ENCODE results near the gene CCDC180.

Gene CCDC180

DNA sequence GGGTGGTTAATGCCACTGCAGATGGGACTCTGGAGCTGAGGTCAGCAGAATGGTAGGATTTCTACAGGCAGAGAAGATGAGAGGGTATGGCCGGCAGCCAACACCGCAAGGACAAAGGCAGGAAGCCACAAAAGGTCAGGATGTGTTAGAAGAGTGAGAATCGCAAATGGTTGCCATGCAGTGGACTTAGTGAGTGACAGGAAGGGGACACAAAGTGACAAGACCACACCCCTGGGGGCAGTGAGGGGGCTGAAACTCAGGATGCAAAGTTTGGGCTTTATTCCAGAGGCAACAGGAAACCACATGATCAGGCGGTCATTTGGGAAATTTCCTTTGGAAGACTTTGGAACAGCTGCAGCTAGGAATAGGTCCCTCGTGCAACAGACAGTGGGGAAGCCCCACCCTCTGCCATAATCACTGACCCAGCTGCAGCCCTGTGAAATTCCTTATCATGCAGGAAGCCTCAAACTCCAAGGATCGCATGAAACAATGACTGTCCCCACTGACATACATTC is 14.2 kb upstream of the CCDC180 start:
- Histone ChIP-seq H3K27me3 (ENCODE audit: control insufficient read depth, insufficient read depth, low read length) (no peaks in the 10 kb centered on the region), H3K9ac (ENCODE audit: low read depth, low read length) (no peak overlapping the region), H3K9me3 (ENCODE audit: control insufficient read depth, insufficient read depth, low read length) (no peaks in the 10 kb centered on the region), H3K27ac (ENCODE audit: low read depth, low read length) (no peak overlapping the region), H3K36me3 (ENCODE audit: control insufficient read depth, insufficient read depth, low read length) (peaks cover 33% of the 10 kb centered on the region), H3K4me1 (ENCODE audit: control insufficient read depth, insufficient read depth, low read length) (no peaks in the 10 kb centered on the region; the same call in 1 of the 2 replicates), H3K4me3 (ENCODE audit: low read depth, low read length) (no peak overlapping the region)

DNA sequence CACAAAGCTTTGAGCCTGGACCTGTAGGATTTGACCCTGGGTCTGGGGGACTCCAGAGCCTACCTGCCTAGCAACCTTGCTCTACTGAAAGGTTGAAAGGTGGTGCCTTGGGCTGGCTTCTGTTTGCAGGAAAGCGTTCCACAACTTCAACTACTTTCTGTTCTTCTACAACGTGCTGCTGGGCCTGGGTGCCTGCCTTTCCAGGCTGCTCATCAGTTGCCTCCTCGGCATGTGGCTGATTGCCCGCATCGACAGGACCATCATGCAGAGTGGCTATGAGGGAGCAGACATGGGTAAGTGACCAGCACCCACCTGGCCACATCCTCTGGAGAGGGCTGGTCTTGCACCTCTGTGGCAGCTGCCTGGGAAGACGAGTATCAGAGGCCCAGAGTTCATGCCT is 13.6 kb upstream of the CCDC180 start:
- no peak overlapping the region for H3K4me3 ChIP-seq (ENCODE audit: low read depth, low read length)
- no peaks in the 10 kb centered on the region; the same call in 1 of the 2 replicates for H3K4me1 ChIP-seq (ENCODE audit: control insufficient read depth, insufficient read depth, low read length)
- H3K27me3 ChIP-seq (ENCODE audit: control insufficient read depth, insufficient read depth, low read length) = no peaks in the 10 kb centered on the region
- H3K36me3 ChIP-seq (ENCODE audit: control insufficient read depth, insufficient read depth, low read length) = peaks cover 28% of the 10 kb centered on the region
- no peak overlapping the region for H3K27ac ChIP-seq (ENCODE audit: low read depth, low read length)
- no peak overlapping the region for H3K9ac ChIP-seq (ENCODE audit: low read depth, low read length)
- no peaks in the 10 kb centered on the region for H3K9me3 ChIP-seq (ENCODE audit: control insufficient read depth, insufficient read depth, low read length)

DNA sequence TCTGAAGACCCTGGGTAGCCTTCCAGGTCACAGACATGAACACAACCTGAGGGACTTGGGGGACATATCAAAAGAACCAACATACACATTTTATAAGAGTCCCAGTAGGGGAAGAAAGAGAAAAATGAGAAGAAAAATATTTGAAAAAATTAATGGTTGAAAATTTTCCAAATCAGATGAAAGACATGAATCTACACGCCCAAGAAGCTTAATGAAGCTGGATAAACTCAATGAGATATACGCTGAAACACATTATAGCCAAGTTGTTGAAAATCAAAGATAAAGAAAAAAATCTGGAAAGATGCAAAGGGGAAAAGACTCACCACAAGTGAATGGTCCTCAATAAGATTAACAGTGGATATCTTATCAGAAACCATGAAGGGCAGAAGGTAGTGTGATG is 9.6 kb upstream of the CCDC180 start:
- H3K36me3 ChIP-seq (ENCODE audit: control insufficient read depth, insufficient read depth, low read length) = no peaks in the 10 kb centered on the region
- no peak overlapping the region for H3K27ac ChIP-seq (ENCODE audit: low read depth, low read length)

DNA sequence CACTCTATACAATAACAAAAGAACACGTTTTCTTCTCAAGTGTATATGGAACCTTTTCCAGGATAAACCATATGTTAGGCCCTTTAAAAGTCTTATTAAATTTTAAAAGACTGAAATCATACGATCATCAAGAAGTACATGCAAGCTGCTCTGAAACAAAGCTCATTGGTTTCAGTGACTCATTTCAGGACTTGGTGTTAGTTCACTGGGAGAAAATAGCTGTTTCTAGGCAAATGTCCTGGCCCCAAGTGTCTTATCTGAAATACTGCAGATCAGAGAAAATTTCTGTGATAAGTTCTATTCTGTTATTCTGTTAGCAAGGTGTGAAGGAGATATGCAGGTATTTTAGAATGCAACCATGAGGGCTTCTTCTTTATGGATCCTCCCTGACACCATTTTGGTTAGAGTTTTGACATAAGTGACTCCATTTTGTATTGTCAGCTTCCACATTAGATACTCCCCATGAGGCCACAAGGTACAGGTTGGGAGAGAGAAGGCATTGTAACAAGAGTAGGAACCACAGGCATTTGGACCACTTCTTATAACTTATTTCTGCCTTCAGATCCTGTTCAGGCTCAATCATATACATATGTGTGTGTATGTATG is 7.5 kb upstream of the CCDC180 start:
- no peaks in the 10 kb centered on the region; the same call in 1 of the 2 replicates for H3K4me1 ChIP-seq (ENCODE audit: control insufficient read depth, insufficient read depth, low read length)
- H3K27ac ChIP-seq (ENCODE audit: low read depth, low read length) = no peak overlapping the region
- no peaks in the 10 kb centered on the region; the same call in 1 of the 2 replicates for H3K9me3 ChIP-seq (ENCODE audit: control insufficient read depth, insufficient read depth, low read length)
- no peaks in the 10 kb centered on the region for H3K27me3 ChIP-seq (ENCODE audit: control insufficient read depth, insufficient read depth, low read length)
- H3K4me3 ChIP-seq (ENCODE audit: low read depth, low read length) = no peak overlapping the region
- no peaks in the 10 kb centered on the region for H3K36me3 ChIP-seq (ENCODE audit: control insufficient read depth, insufficient read depth, low read length)
- no peak overlapping the region for H3K9ac ChIP-seq (ENCODE audit: low read depth, low read length)

More for the DNA sequence above, 9.6 kb upstream of the CCDC180 start:
- Histone ChIP-seq H3K4me3 (ENCODE audit: low read depth, low read length) (no peak overlapping the region), H3K4me1 (ENCODE audit: control insufficient read depth, insufficient read depth, low read length) (no peaks in the 10 kb centered on the region; the same call in 1 of the 2 replicates), H3K9ac (ENCODE audit: low read depth, low read length) (no peak overlapping the region), H3K9me3 (ENCODE audit: control insufficient read depth, insufficient read depth, low read length) (no peaks in the 10 kb centered on the region), H3K27me3 (ENCODE audit: control insufficient read depth, insufficient read depth, low read length) (no peaks in the 10 kb centered on the region)

DNA sequence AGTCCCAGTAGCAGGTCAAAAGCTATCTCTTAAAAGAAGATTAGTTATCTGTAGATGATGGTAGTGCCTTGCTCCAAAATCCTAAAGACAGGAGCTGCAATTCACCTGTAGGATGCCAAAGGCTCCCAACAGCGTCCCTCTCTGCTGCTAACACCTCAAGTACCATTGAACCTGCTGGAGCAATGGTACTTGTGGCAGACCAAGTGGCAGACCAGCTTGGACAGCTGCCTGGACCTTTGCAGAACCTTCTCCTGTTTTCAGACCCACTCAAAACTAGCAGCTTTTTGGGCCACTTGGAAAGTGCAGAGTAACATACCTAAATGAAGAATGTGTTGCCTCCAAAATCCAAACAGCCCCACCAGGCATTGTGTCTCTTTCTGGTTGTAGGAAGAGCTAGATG is 6.9 kb upstream of the CCDC180 start:
- H3K4me1 ChIP-seq (ENCODE audit: control insufficient read depth, insufficient read depth, low read length) = no peaks in the 10 kb centered on the region; the same call in 1 of the 2 replicates
- H3K4me3 ChIP-seq (ENCODE audit: low read depth, low read length) = no peak overlapping the region
- no peak overlapping the region for H3K27ac ChIP-seq (ENCODE audit: low read depth, low read length)
- H3K36me3 ChIP-seq (ENCODE audit: control insufficient read depth, insufficient read depth, low read length) = no peaks in the 10 kb centered on the region
- H3K9me3 ChIP-seq (ENCODE audit: control insufficient read depth, insufficient read depth, low read length) = no peaks in the 10 kb centered on the region; the same call in 1 of the 2 replicates
- H3K9ac ChIP-seq (ENCODE audit: low read depth, low read length) = no peak overlapping the region
- H3K27me3 ChIP-seq (ENCODE audit: control insufficient read depth, insufficient read depth, low read length) = no peaks in the 10 kb centered on the region

DNA sequence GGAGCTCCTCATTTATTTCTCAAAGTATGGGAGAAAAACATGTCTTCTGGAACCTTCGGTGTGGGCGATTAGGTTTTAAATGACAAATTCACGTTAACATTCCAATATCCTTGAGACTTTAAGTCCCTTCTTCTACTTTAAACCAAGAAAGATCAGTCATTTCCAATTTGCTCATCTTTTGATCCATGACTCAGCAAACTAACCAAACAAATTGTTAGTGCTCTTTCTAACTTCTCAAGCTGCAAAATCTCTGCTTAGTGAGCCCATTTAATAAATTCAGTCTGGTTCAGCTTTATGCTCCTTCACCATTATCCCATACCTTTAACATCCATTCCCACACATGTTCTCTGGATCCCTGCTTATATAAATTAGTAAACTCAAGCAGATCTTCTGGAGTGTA is 5.5 kb upstream of the CCDC180 start:
- no peaks in the 10 kb centered on the region for H3K36me3 ChIP-seq (ENCODE audit: control insufficient read depth, insufficient read depth, low read length)
- H3K4me3 ChIP-seq (ENCODE audit: low read depth, low read length) = no peak overlapping the region
- no peak overlapping the region for H3K27ac ChIP-seq (ENCODE audit: low read depth, low read length)
- H3K27me3 ChIP-seq (ENCODE audit: control insufficient read depth, insufficient read depth, low read length) = no peaks in the 10 kb centered on the region
- H3K4me1 ChIP-seq (ENCODE audit: control insufficient read depth, insufficient read depth, low read length) = peaks cover 7% of the 10 kb centered on the region
- H3K9ac ChIP-seq (ENCODE audit: low read depth, low read length) = no peak overlapping the region
- no peaks in the 10 kb centered on the region; the same call in 1 of the 2 replicates for H3K9me3 ChIP-seq (ENCODE audit: control insufficient read depth, insufficient read depth, low read length)

DNA sequence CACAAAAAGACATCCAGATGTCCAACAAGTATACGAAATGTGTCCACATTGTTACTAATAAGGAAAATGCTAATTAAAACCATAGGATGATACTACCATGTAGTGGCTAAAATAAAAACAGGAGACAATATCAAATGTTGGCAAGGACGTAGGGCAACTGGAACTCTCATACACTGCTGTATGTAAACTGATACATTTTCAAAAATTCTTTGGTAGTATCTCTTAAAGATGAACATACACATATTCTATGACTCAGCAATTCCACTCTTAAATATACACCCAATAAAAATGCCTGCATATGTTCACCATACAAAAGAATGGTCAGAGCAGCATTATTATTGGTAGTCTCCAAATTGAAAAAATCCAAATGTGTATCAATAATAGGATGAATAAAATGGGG is 2.9 kb upstream of the CCDC180 start:
- Histone ChIP-seq H3K9ac (ENCODE audit: low read depth, low read length) (no peak overlapping the region), H3K27ac (ENCODE audit: low read depth, low read length) (no peak overlapping the region), H3K4me1 (ENCODE audit: control insufficient read depth, insufficient read depth, low read length) (peaks cover 7% of the 10 kb centered on the region), H3K36me3 (ENCODE audit: control insufficient read depth, insufficient read depth, low read length) (no peaks in the 10 kb centered on the region), H3K27me3 (ENCODE audit: control insufficient read depth, insufficient read depth, low read length) (no peaks in the 10 kb centered on the region; the same call in 1 of the 2 replicates), H3K9me3 (ENCODE audit: control insufficient read depth, insufficient read depth, low read length) (no peaks in the 10 kb centered on the region; the same call in 1 of the 2 replicates), H3K4me3 (ENCODE audit: low read depth, low read length) (no peak overlapping the region)

DNA sequence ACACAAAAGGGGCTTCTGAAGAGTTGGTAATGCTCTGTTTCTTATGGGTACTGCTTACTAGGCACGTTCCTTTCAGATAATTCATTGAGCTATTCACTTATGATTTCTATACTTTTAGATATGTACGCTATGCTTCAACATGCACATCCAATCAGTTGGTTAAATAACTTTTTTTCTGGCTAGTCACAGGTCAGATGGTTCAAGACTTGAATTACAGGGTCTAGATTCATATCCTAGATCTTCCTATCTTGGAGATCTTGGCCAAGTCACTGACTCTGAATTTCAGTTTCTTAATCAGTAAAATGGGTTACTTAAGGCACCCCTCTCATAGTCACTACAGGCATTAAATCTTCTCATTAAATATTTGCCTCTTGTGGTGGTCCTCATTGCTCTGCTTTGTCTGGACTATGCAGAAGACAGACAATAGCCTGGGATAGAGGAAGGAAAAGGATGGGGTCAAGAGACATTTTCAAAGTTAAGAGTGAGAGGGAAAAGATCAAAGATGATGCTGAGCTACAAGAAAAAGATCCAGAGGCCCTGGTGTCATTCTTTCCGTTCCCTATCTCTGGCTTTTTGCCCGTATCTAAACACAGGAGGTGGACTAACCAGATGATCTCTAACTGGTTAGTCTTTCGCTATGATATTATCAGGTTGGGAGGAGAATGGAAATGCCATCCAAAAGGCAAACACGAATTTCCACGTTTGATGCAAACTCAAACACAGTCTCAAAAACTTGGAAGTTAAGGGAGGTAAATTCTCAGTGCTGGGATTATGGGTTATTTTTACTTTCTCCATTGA is 1.8 kb upstream of the CCDC180 start:
- H3K27me3 ChIP-seq (ENCODE audit: control insufficient read depth, insufficient read depth, low read length) = no peaks in the 10 kb centered on the region; the same call in 1 of the 2 replicates
- peaks cover 7% of the 10 kb centered on the region for H3K4me1 ChIP-seq (ENCODE audit: control insufficient read depth, insufficient read depth, low read length)
- H3K9me3 ChIP-seq (ENCODE audit: control insufficient read depth, insufficient read depth, low read length) = no peaks in the 10 kb centered on the region; the same call in 1 of the 2 replicates
- no peaks in the 10 kb centered on the region for H3K36me3 ChIP-seq (ENCODE audit: control insufficient read depth, insufficient read depth, low read length)
- no peak overlapping the region for H3K9ac ChIP-seq (ENCODE audit: low read depth, low read length)
- H3K4me3 ChIP-seq (ENCODE audit: low read depth, low read length) = no peak overlapping the region
- H3K27ac ChIP-seq (ENCODE audit: low read depth, low read length) = no peak overlapping the region

DNA sequence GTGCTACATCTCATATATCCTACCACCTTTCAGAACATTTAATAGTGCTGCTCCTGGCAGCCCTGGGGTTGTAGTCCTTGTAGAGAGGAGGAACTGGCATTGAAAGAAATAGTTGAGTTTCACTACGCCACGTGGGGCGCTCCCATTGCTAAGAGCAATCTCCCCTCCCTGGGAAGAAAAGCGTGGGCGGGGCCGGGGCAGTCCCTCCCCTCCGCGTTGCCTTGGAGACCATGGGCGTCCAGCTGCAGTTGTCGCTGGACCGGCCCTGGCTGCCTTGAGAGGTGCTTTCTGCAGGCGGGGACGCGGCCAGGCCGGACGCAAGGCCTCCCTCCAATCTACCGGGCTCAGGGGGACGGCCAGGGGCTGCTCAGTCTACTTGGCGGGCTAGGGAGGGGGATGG is 368 bp upstream of the CCDC180 start:
- H3K4me3 ChIP-seq (ENCODE audit: low read depth, low read length) = peak overlapping the region; percentile 53
- H3K36me3 ChIP-seq (ENCODE audit: control insufficient read depth, insufficient read depth, low read length) = no peaks in the 10 kb centered on the region
- peak overlapping the region; percentile 42 for H3K27ac ChIP-seq (ENCODE audit: low read depth, low read length)
- H3K4me1 ChIP-seq (ENCODE audit: control insufficient read depth, insufficient read depth, low read length) = peaks cover 7% of the 10 kb centered on the region
- H3K9ac ChIP-seq (ENCODE audit: low read depth, low read length) = no peak overlapping the region; the same call in 1 of the 2 replicates
- H3K27me3 ChIP-seq (ENCODE audit: control insufficient read depth, insufficient read depth, low read length) = no peaks in the 10 kb centered on the region; the same call in 1 of the 2 replicates
- no peaks in the 10 kb centered on the region; the same call in 1 of the 2 replicates for H3K9me3 ChIP-seq (ENCODE audit: control insufficient read depth, insufficient read depth, low read length)

DNA sequence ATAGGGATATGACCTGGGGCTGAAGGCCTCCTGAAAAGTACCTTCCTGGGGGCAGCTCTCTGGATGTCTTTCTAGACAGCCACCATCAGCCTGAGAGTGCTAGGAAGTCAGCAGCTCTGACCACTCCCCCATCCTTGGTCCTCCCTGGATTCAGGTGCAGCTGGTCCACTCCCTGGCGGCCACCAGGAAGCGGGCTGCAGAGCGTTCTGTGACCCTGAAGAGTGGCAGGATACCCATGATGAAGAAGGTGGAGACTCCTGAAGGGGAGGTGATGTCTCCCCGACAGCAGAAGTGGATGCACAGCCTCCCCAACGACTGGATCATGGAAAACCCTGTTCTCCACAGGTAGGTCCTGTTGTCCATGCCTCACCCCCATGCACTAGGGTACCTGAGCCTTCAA is 1.8 kb downstream of the CCDC180 start:
- no peaks in the 10 kb centered on the region; the same call in 1 of the 2 replicates for H3K9me3 ChIP-seq (ENCODE audit: control insufficient read depth, insufficient read depth, low read length)
- H3K36me3 ChIP-seq (ENCODE audit: control insufficient read depth, insufficient read depth, low read length) = no peaks in the 10 kb centered on the region; the same call in 1 of the 2 replicates
- no peak overlapping the region for H3K27ac ChIP-seq (ENCODE audit: low read depth, low read length)
- peaks cover 7% of the 10 kb centered on the region for H3K4me1 ChIP-seq (ENCODE audit: control insufficient read depth, insufficient read depth, low read length)
- H3K4me3 ChIP-seq (ENCODE audit: low read depth, low read length) = no peak overlapping the region
- H3K27me3 ChIP-seq (ENCODE audit: control insufficient read depth, insufficient read depth, low read length) = no peaks in the 10 kb centered on the region; the same call in 1 of the 2 replicates
- no peak overlapping the region for H3K9ac ChIP-seq (ENCODE audit: low read depth, low read length)

DNA sequence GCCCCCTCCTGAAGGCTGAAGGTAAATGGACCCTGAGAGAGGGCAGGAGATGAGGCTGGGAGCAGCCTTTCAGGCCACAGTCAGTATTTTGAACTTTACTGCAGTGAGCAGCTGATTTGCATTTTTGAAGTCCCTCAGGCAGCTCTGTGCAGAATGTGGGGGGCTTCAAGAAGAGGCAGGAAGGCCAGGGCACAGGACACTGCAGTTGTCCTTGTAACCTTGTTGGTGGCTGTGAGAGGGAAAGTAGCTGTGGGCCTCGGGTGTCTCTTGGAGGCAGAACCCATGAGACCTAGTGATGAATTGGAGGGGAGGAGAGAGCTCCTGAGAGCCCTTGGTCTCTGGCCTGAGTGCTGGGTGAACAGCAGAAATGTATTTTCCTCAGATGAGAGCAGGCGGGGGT is 2.6 kb downstream of the CCDC180 start:
- H3K36me3 ChIP-seq (ENCODE audit: control insufficient read depth, insufficient read depth, low read length) = peaks cover 3% of the 10 kb centered on the region; the same call in 1 of the 2 replicates
- H3K27ac ChIP-seq (ENCODE audit: low read depth, low read length) = no peak overlapping the region
- peaks cover 7% of the 10 kb centered on the region for H3K4me1 ChIP-seq (ENCODE audit: control insufficient read depth, insufficient read depth, low read length)
- no peak overlapping the region for H3K4me3 ChIP-seq (ENCODE audit: low read depth, low read length)
- H3K9ac ChIP-seq (ENCODE audit: low read depth, low read length) = no peak overlapping the region
- no peaks in the 10 kb centered on the region; the same call in 1 of the 2 replicates for H3K27me3 ChIP-seq (ENCODE audit: control insufficient read depth, insufficient read depth, low read length)
- H3K9me3 ChIP-seq (ENCODE audit: control insufficient read depth, insufficient read depth, low read length) = no peaks in the 10 kb centered on the region
